Measurements from ENCODE around the gene ARTN. TPM values are rescaled to one million over a fixed set of nuclear protein-coding genes. Genes with fewer than 3 reads are reported as not detected.

ARTN gene
- polyA plus RNA-seq, 1 donor from 2014 or later: not detected

- Mint-ChIP-seq H3K4me1 (peaks cover 0 to 8% (median 4%) of the 10 kb centered on the region in 3 donors), H3K36me3 (peaks cover 4% of the 10 kb centered on the region), H3K4me3 (peak overlapping the region in 2 of 4 donors; percentile 60 to 85), H3K27me3 (peaks cover 25% of the 10 kb centered on the region), H3K27ac (no peak overlapping the region), H3K9me3 (no peaks in the 10 kb centered on the region)
These were observed 2.3 kb downstream of the ARTN start for GRCh38 chr1:43935711-43936427.

- Mint-ChIP-seq H3K27ac (no peak overlapping the region), H3K4me3 (peak overlapping the region in 2 of 4 donors; percentile 60 to 70), H3K27me3 (peaks cover 25% of the 10 kb centered on the region), H3K4me1 (peaks cover 0 to 8% (median 4%) of the 10 kb centered on the region in 3 donors), H3K9me3 (no peaks in the 10 kb centered on the region), H3K36me3 (peaks cover 4% of the 10 kb centered on the region)
These were observed 3.0 kb downstream of the ARTN start for GRCh38 chr1:43936431-43937151.

- peaks cover 4% of the 10 kb centered on the region for H3K36me3 Mint-ChIP-seq
- H3K4me3 Mint-ChIP-seq: peak overlapping the region in 1 of 4 donors; percentile 72
- H3K4me1 Mint-ChIP-seq: peaks cover 0 to 8% (median 4%) of the 10 kb centered on the region in 3 donors
- H3K27me3 Mint-ChIP-seq: peaks cover 25% of the 10 kb centered on the region
- H3K27ac Mint-ChIP-seq: no peak overlapping the region
- H3K9me3 Mint-ChIP-seq: no peaks in the 10 kb centered on the region
These were observed 3.7 kb downstream of the ARTN start for GRCh38 chr1:43937179-43937865.

GRCh38 chr1:43938383-43938782 lies 4.8 kb downstream of the ARTN start:
- Mint-ChIP-seq H3K9me3 (no peaks in the 10 kb centered on the region), H3K27me3 (peaks cover 18% of the 10 kb centered on the region), H3K27ac (no peak overlapping the region), H3K4me1 (peaks cover 3 to 9% (median 9%) of the 10 kb centered on the region in 3 donors), H3K36me3 (peaks cover 4% of the 10 kb centered on the region), H3K4me3 (no peak overlapping the region)

GRCh38 chr1:43938892-43939587 lies 5.4 kb downstream of the ARTN start:
- Mint-ChIP-seq H3K27ac (peak overlapping the region in 1 of 3 donors; percentile 88), H3K36me3 (peaks cover 4% of the 10 kb centered on the region), H3K4me3 (peak overlapping the region in 1 of 4 donors; percentile 5)

GRCh38 chr1:43942411-43942810 lies 8.8 kb downstream of the ARTN start:
- H3K9me3 Mint-ChIP-seq: no peaks in the 10 kb centered on the region
- peak overlapping the region in 1 of 4 donors; percentile 85 for H3K4me3 Mint-ChIP-seq
- no peaks in the 10 kb centered on the region for H3K27me3 Mint-ChIP-seq
- peaks cover 14 to 21% (median 16%) of the 10 kb centered on the region in 3 donors for H3K4me1 Mint-ChIP-seq
- H3K27ac Mint-ChIP-seq: peak overlapping the region in 2 of 3 donors; percentile 48 to 85
- H3K36me3 Mint-ChIP-seq: peaks cover 4% of the 10 kb centered on the region

More at GRCh38 chr1:43938892-43939587, 5.4 kb downstream of the ARTN start:
- no peaks in the 10 kb centered on the region for H3K9me3 Mint-ChIP-seq
- peaks cover 1 to 10% (median 6%) of the 10 kb centered on the region in 3 donors for H3K4me1 Mint-ChIP-seq
- H3K27me3 Mint-ChIP-seq: peaks cover 15% of the 10 kb centered on the region

- peaks cover 24 to 26% (median 26%) of the 10 kb centered on the region in 3 donors for H3K4me1 Mint-ChIP-seq
- peak overlapping the region; percentile 8 to 91 (median 66) for H3K4me3 Mint-ChIP-seq
- H3K36me3 Mint-ChIP-seq: no peaks in the 10 kb centered on the region
- H3K27ac Mint-ChIP-seq: peak overlapping the region in 1 of 3 donors; percentile 94
- no peaks in the 10 kb centered on the region for H3K27me3 Mint-ChIP-seq
- H3K9me3 Mint-ChIP-seq: no peaks in the 10 kb centered on the region
These were observed 11.3 kb downstream of the ARTN start for GRCh38 chr1:43944860-43945259.

GRCh38 chr1:43945674-43946235 lies 12.2 kb downstream of the ARTN start:
- H3K27me3 Mint-ChIP-seq: no peaks in the 10 kb centered on the region
- H3K27ac Mint-ChIP-seq: peak overlapping the region; percentile 59 to 94 (median 94)
- peak overlapping the region; percentile 89 to 97 (median 94) for H3K4me3 Mint-ChIP-seq
- peaks cover 24 to 31% (median 31%) of the 10 kb centered on the region in 3 donors for H3K4me1 Mint-ChIP-seq
- peaks cover 2% of the 10 kb centered on the region for H3K36me3 Mint-ChIP-seq
- no peaks in the 10 kb centered on the region for H3K9me3 Mint-ChIP-seq

- Mint-ChIP-seq H3K27me3 (no peaks in the 10 kb centered on the region), H3K36me3 (peaks cover 3% of the 10 kb centered on the region), H3K27ac (peak within 1 kb of the TSS; percentile 94 to 98 (median 94)), H3K9me3 (no peaks in the 10 kb centered on the region), H3K4me3 (peak within 1 kb of the TSS; percentile 89 to 97 (median 94)), H3K4me1 (peaks cover 24 to 32% (median 32%) of the 10 kb centered on the region in 3 donors)
These were observed 12.8 kb downstream of the ARTN start, which contains the start of gene IPO13 for GRCh38 chr1:43946236-43947060. TSS of gene IPO13 (plus strand) at chr1:43946950. CDS start at chr1:43947601, 651 bp downstream.

- Mint-ChIP-seq H3K4me1 (peaks cover 24 to 32% (median 32%) of the 10 kb centered on the region in 3 donors), H3K9me3 (no peaks in the 10 kb centered on the region), H3K4me3 (peak overlapping the region; percentile 89 to 97 (median 94)), H3K27ac (peak overlapping the region; percentile 94 to 98 (median 94)), H3K27me3 (no peaks in the 10 kb centered on the region), H3K36me3 (peaks cover 3% of the 10 kb centered on the region)
These were observed 13.7 kb downstream of the ARTN start for GRCh38 chr1:43947061-43947873.

- Mint-ChIP-seq H3K9me3 (no peaks in the 10 kb centered on the region), H3K36me3 (peaks cover 3% of the 10 kb centered on the region), H3K4me3 (peak overlapping the region; percentile 89 to 97 (median 94)), H3K4me1 (peaks cover 23 to 32% (median 27%) of the 10 kb centered on the region in 3 donors), H3K27me3 (no peaks in the 10 kb centered on the region), H3K27ac (peak overlapping the region in 2 of 3 donors; percentile 94)
These were observed 14.4 kb downstream of the ARTN start for GRCh38 chr1:43947874-43948437.

- Mint-ChIP-seq H3K27ac (no peak overlapping the region), H3K4me3 (peak overlapping the region in 2 of 4 donors; percentile 12 to 91), H3K36me3 (peaks cover 3% of the 10 kb centered on the region), H3K27me3 (no peaks in the 10 kb centered on the region), H3K4me1 (peaks cover 21 to 29% (median 23%) of the 10 kb centered on the region in 3 donors), H3K9me3 (no peaks in the 10 kb centered on the region)
These were observed 16.1 kb downstream of the ARTN start for GRCh38 chr1:43949678-43950077.

Measured in IgD-negative memory B cell (primary cell).